ENCODE measurements around the gene NCOA3. TPM values are rescaled to one million over a fixed set of nuclear protein-coding genes. Genes with fewer than 3 reads are reported as not detected.

NCOA3 gene
- total RNA-seq, 1 experiment from 2014 or later, result 96.7 TPM

DNA sequence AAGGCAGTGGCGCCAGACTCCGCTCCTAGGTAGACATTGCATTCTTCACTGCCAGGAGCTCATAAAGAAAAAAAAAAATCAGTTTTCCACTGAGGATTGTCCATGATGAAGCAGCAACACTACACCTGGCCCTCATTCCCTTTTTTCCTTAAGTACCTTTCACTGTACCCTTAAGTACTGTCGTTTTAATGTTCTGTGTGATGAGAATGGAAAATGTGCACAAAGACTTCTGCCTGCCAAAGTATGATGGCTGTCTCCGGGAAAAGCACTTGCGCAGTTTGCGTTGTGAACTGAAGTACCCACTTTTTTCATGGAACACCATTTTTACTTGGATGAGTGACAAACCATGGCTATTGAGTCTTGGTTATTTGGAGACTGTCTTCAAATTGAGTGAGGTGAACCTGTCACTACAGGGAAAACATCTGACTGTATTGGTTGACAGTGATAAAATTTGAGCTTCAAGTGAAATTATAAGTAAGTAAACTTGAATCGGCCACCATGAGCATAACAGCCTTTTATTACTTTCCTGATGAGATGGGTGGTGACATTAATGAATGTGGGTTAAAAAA lies 104.8 kb downstream of the NCOA3 start:
- Mint-ChIP-seq H3K27ac (ENCODE audit: unreplicated experiment) (no peak overlapping the region), H3K4me1 (ENCODE audit: low read depth, unreplicated experiment) (peaks cover 26% of the 10 kb centered on the region), H3K36me3 (ENCODE audit: insufficient read depth, unreplicated experiment) (peaks cover 34% of the 10 kb centered on the region), H3K4me3 (ENCODE audit: unreplicated experiment) (no peak overlapping the region), H3K27me3 (ENCODE audit: insufficient read depth, unreplicated experiment) (no peaks in the 10 kb centered on the region), H3K9me3 (ENCODE audit: unreplicated experiment) (no peaks in the 10 kb centered on the region)
- Histone ChIP-seq H3K36me3 (ENCODE audit: control insufficient read depth, insufficient read depth, low read length) (no peaks in the 10 kb centered on the region), H3K4me1 (peaks cover 6% of the 10 kb centered on the region), H3K4me3 (ENCODE audit: low read depth, low read length) (no peak overlapping the region), H3K9me3 (no peaks in the 10 kb centered on the region), H3K27me3 (replicated peaks; ENCODE audit: control insufficient read depth, insufficient read depth, low read length) (no peaks in the 10 kb centered on the region)
- POLR2A ChIA-PET, result no interaction called here
- no peak for DNase-seq
- no TSS peak for BruUV-seq (replicated peaks)
- CTCF ChIA-PET, result no interaction called here
- intact Hi-C loops (cut with micrococcal nuclease; ENCODE audit: unreplicated experiment), result no loop called here
- TF ChIP-seq, protein P1, sequence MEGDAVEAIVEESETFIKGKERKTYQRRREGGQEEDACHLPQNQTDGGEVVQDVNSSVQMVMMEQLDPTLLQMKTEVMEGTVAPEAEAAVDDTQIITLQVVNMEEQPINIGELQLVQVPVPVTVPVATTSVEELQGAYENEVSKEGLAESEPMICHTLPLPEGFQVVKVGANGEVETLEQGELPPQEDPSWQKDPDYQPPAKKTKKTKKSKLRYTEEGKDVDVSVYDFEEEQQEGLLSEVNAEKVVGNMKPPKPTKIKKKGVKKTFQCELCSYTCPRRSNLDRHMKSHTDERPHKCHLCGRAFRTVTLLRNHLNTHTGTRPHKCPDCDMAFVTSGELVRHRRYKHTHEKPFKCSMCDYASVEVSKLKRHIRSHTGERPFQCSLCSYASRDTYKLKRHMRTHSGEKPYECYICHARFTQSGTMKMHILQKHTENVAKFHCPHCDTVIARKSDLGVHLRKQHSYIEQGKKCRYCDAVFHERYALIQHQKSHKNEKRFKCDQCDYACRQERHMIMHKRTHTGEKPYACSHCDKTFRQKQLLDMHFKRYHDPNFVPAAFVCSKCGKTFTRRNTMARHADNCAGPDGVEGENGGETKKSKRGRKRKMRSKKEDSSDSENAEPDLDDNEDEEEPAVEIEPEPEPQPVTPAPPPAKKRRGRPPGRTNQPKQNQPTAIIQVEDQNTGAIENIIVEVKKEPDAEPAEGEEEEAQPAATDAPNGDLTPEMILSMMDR (IDR thresholded peaks at IDR 0.05; ENCODE audit: insufficient read depth in 1 of 2, low read depth in 1 of 2, low read length in 1 of 2, severe bottlenecking in 1 of 2, unreplicated experiment in 1 of 2), result no peak

DNA sequence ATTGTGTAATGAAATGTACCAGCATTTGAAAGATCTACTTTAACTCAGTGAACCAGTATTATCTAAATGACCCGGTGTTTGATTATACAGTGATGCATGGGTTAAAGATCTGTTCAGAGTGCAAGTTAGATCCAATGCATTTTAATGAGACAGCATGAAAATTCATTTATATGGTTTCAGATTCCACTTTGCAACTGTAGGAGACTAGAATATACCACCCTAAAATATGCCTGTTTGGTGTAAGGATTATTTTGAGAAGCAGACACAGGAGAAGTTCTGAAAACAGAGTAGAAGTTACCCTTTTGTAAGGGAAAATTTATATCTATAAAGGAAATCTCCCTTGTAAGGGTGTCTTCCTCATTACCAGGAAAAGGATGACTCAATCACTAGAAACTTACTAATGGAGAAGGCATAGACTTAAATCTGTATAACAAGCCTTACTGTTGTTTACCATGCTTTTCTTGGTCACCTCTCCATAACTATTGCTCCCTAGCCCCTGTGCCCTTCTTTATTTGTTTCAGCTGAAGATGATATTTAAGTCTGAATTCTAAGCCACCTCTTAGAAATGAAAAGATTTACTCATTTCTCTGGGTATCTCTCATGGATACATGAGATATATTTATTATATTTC lies 105.4 kb downstream of the NCOA3 start:
- H3K27ac Mint-ChIP-seq (ENCODE audit: unreplicated experiment), result no peak overlapping the region
- H3K27me3 ChIP-seq (replicated peaks; ENCODE audit: control insufficient read depth, insufficient read depth, low read length), result no peaks in the 10 kb centered on the region
- peaks cover 6% of the 10 kb centered on the region for H3K4me1 ChIP-seq
- BruUV-seq (replicated peaks), result no TSS peak
- H3K9me3 ChIP-seq, result no peaks in the 10 kb centered on the region
- H3K4me3 ChIP-seq (ENCODE audit: low read depth, low read length), result no peak overlapping the region
- peaks cover 34% of the 10 kb centered on the region for H3K36me3 Mint-ChIP-seq (ENCODE audit: insufficient read depth, unreplicated experiment)
- no peak for DNase-seq
- no peaks in the 10 kb centered on the region for H3K36me3 ChIP-seq (ENCODE audit: control insufficient read depth, insufficient read depth, low read length)
- no peak overlapping the region for H3K4me3 Mint-ChIP-seq (ENCODE audit: unreplicated experiment)
- H3K27me3 Mint-ChIP-seq (ENCODE audit: insufficient read depth, unreplicated experiment), result no peaks in the 10 kb centered on the region
- H3K9me3 Mint-ChIP-seq (ENCODE audit: unreplicated experiment), result no peaks in the 10 kb centered on the region
- intact Hi-C loops (cut with micrococcal nuclease; ENCODE audit: unreplicated experiment), result no loop called here
- CTCF ChIA-PET, result no interaction called here
- POLR2A ChIA-PET, result no interaction called here
- H3K4me1 Mint-ChIP-seq (ENCODE audit: low read depth, unreplicated experiment), result peaks cover 26% of the 10 kb centered on the region
- TF ChIP-seq, protein P1 (IDR thresholded peaks at IDR 0.05; ENCODE audit: insufficient read depth in 1 of 2, low read depth in 1 of 2, low read length in 1 of 2, severe bottlenecking in 1 of 2, unreplicated experiment in 1 of 2), result no peak

DNA sequence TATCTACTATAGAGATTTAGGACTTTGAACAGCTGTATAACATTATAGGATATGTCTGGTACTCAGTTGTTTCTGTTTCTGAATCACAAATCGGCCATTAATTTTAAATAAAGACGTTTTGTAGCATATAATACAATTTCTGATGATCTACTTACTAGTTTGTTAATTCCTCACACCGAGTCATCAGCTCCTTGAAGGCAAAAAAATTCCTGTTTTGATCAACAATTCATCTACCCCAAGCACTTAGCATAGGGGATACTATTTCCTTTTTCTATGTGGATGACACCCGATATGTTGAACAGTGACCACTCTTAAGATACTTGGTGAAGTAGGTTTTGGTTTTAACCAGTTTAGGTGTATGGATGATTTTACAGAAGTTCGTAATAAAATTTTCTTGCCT lies 107.3 kb downstream of the NCOA3 start:
- Histone ChIP-seq H3K36me3 (ENCODE audit: control insufficient read depth, insufficient read depth, low read length) (no peaks in the 10 kb centered on the region), H3K9me3 (no peaks in the 10 kb centered on the region), H3K4me3 (ENCODE audit: low read depth, low read length) (no peak overlapping the region), H3K27me3 (replicated peaks; ENCODE audit: control insufficient read depth, insufficient read depth, low read length) (no peaks in the 10 kb centered on the region), H3K4me1 (peaks cover 6% of the 10 kb centered on the region)
- CTCF ChIA-PET, result interaction anchor here (0.6 kb wide), 1 partner anchor 9 kb away, joined by 5 read pairs; no protein-coding TSS in a partner anchor
- BruUV-seq (replicated peaks), result no TSS peak
- DNase-seq, result no peak
- peaks cover 30% of the 10 kb centered on the region for H3K36me3 Mint-ChIP-seq (ENCODE audit: insufficient read depth, unreplicated experiment)
- H3K27me3 Mint-ChIP-seq (ENCODE audit: insufficient read depth, unreplicated experiment), result no peaks in the 10 kb centered on the region
- intact Hi-C loops (cut with micrococcal nuclease; ENCODE audit: unreplicated experiment), result no loop called here
- POLR2A ChIA-PET, result no interaction called here
- TF ChIP-seq, protein P1 (IDR thresholded peaks at IDR 0.05; ENCODE audit: insufficient read depth in 1 of 2, low read depth in 1 of 2, low read length in 1 of 2, severe bottlenecking in 1 of 2, unreplicated experiment in 1 of 2), result no peak
- no peak overlapping the region for H3K27ac Mint-ChIP-seq (ENCODE audit: unreplicated experiment)
- H3K4me1 Mint-ChIP-seq (ENCODE audit: low read depth, unreplicated experiment), result peaks cover 16% of the 10 kb centered on the region
- no peak overlapping the region for H3K4me3 Mint-ChIP-seq (ENCODE audit: unreplicated experiment)
- H3K9me3 Mint-ChIP-seq (ENCODE audit: unreplicated experiment), result no peaks in the 10 kb centered on the region
